OCI-LY3 (cell line): ENCODE results near the gene STON2.

Experiments
- CTCF ChIP-seq: fragments of 200-600, 300-600 bp; sonication (generic); IDR thresholded peaks from 2 replicates; pipeline ENCODE4 v1.5.1; 2014; ENCODE audit warnings: antibody characterized with exemption, low read length, low read depth
- EZH2phosphoT487 ChIP-seq: fragments of 200-600 bp; shearing (Covaris generic); IDR thresholded peaks from 2 replicates; pipeline ENCODE4 v1.6.1; 2018; ENCODE audit warnings: antibody characterized with exemption, mixed run types, low read depth

GRCh38 chr14:81337073-81337472, 63.1 kb downstream of the STON2 start:
- TF ChIP-seq CTCF (no peak), EZH2phosphoT487 (no peak)
